CD4-positive, CD25-positive, alpha-beta regulatory T cell (primary cell): Measurements from ENCODE around the gene NEB. TPM values are rescaled to one million over a fixed set of nuclear protein-coding genes. Genes with fewer than 3 reads are reported as not detected.

ENCODE experiments used
- ATAC-seq, 2 donors: fragments of 150-1000 bp; cut with Tn5 transposase; one replicate each; pipeline ENCODE4 v1.10.0; 2021; ENCODE audit warnings: low read depth in 2 of 2, moderate number of reproducible peaks in 2 of 2, moderate library complexity in 1 of 2
- DNase-seq, 3 donors: peaks; one replicate each; pipeline versions ENCODE4 v3.0.0 to v3.0.0-alpha.2; 2012 to 2022; ENCODE audit warnings: mixed read lengths in 1 of 3
- H3K27ac ChIP-seq: one replicate; pipeline ENCODE4 v1.7.0; 2013; ENCODE audit warnings: mild to moderate bottlenecking, low read length; ENCODE audit not compliant: insufficient read depth, poor library complexity, severe bottlenecking
- H3K27me3 ChIP-seq: one replicate; pipeline ENCODE4 v1.7.0; 2013; ENCODE audit warnings: low read length; ENCODE audit not compliant: control insufficient read depth, insufficient read depth
- H3K36me3 ChIP-seq: one replicate; pipeline ENCODE4 v1.7.0; 2013; ENCODE audit warnings: mild to moderate bottlenecking, low read length, moderate library complexity; ENCODE audit not compliant: control insufficient read depth, insufficient read depth
- H3K4me1 ChIP-seq: 2 replicates; pipeline ENCODE4 v1.7.0; 2013; ENCODE audit warnings: mild to moderate bottlenecking, low read length; ENCODE audit not compliant: insufficient read depth, control insufficient read depth, poor library complexity, severe bottlenecking
- H3K4me3 ChIP-seq: one replicate; pipeline ENCODE4 v1.7.0; 2013; ENCODE audit warnings: low read depth, mild to moderate bottlenecking, low read length, moderate library complexity
- H3K9me3 ChIP-seq, 2 experiments: 1 replicate in 1 of 2; 2 replicates in 1 of 2; pipeline ENCODE4 v1.7.0; 2013; ENCODE audit warnings: low read length in 2 of 2, mild to moderate bottlenecking in 1 of 2, moderate library complexity in 1 of 2; ENCODE audit not compliant: control insufficient read depth in 2 of 2
- H3K27ac Mint-ChIP-seq, 3 donors: one replicate each; pipeline ENCODE4 v1.8.0; 2020 to 2022; ENCODE audit warnings: mild to moderate bottlenecking in 3 of 3, mixed read lengths in 3 of 3, moderate library complexity in 2 of 3
- H3K27me3 Mint-ChIP-seq: one replicate; pipeline ENCODE4 v1.8.0; 2022; ENCODE audit warnings: mild to moderate bottlenecking, mixed read lengths
- H3K36me3 Mint-ChIP-seq: one replicate; pipeline ENCODE4 v1.8.0; 2020; ENCODE audit warnings: mixed read lengths
- H3K4me1 Mint-ChIP-seq, 4 donors: one replicate each; pipeline ENCODE4 v1.8.0; 2020 to 2022; ENCODE audit warnings: mixed read lengths in 4 of 4, mild to moderate bottlenecking in 1 of 4
- H3K4me3 Mint-ChIP-seq, 4 donors: one replicate each; pipeline ENCODE4 v1.8.0; 2020 to 2022; ENCODE audit warnings: mild to moderate bottlenecking in 4 of 4, mixed read lengths in 4 of 4, moderate library complexity in 3 of 4
- H3K9me3 Mint-ChIP-seq, 7 donors: one replicate each; pipeline ENCODE4 v1.8.0; 2020 to 2022; ENCODE audit warnings: mixed read lengths in 7 of 7, mild to moderate bottlenecking in 3 of 7, moderate library complexity in 2 of 7
- polyA plus RNA-seq, 4 donors: library from polyadenylated mRNA; unstranded; fragments of 300-500 nt; fragmentation: Illumina TruSeq; gene quantifications; one replicate each; pipeline ENCODE4 v1.2.3, GENCODE V29; 2021
- total RNA-seq: library from RNA; stranded (reverse); gene quantifications from one replicate; pipeline ENCODE4 v1.2.3, GENCODE V29; 2022

The NEB gene
- total and polyA plus RNA-seq, 5 donors from 2014 or later = 0.06 to 1.3 (median 0.24) TPM; not detected in 1

GRCh38 chr2:151777487-151777886, 43.2 kb upstream of the NEB start:
- H3K4me3 Mint-ChIP-seq = no peak overlapping the region
- H3K4me1 ChIP-seq = no peaks in the 10 kb centered on the region
- H3K9me3 Mint-ChIP-seq = peaks cover 0 to 13% (median 2%) of the 10 kb centered on the region in 7 donors
- no peak for ATAC-seq
- peaks cover 0 to 7% (median 5%) of the 10 kb centered on the region in 4 donors for H3K4me1 Mint-ChIP-seq
- DNase-seq = peak in 1 of 3 donors; percentile 10
- H3K27ac Mint-ChIP-seq = peak overlapping the region in 1 of 3 donors; percentile 51
- no peak overlapping the region for H3K4me3 ChIP-seq
- H3K36me3 Mint-ChIP-seq = peaks cover 50% of the 10 kb centered on the region
- H3K36me3 ChIP-seq = peaks cover 7% of the 10 kb centered on the region
- H3K27ac ChIP-seq = no peak overlapping the region
- H3K9me3 ChIP-seq = no peaks in the 10 kb centered on the region
- no peaks in the 10 kb centered on the region for H3K27me3 ChIP-seq
- H3K27me3 Mint-ChIP-seq = no peaks in the 10 kb centered on the region

DNA sequence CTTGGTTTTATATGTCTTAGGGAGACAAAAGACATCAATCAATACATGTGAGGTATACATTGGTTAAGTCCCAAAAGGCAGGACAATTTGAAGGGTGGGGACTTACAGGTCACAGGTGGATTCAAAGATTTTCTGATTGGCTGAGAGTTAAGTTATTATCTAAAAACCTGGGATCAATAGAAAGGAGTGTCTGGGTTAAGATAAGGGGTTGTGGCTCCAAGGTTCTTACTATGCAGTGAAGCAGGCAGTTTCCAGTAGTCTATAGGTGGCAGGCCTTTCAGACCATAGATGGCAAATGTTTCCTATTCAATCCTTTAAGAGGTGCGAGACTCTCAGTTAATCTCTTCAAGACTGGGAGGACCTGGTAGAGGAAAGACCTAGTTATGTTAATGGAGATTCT, 42.1 kb upstream of the NEB start:
- Histone ChIP-seq H3K4me1 (no peaks in the 10 kb centered on the region), H3K27ac (no peak overlapping the region), H3K36me3 (peaks cover 7% of the 10 kb centered on the region), H3K9me3 (no peaks in the 10 kb centered on the region), H3K27me3 (no peaks in the 10 kb centered on the region), H3K4me3 (no peak overlapping the region)
- no peaks in the 10 kb centered on the region for H3K27me3 Mint-ChIP-seq
- H3K9me3 Mint-ChIP-seq = peaks cover 0 to 13% (median 2%) of the 10 kb centered on the region in 7 donors
- H3K27ac Mint-ChIP-seq = no peak overlapping the region
- peaks cover 0 to 7% (median 4%) of the 10 kb centered on the region in 4 donors for H3K4me1 Mint-ChIP-seq
- ATAC-seq (no peak), DNase-seq (no peak)
- peaks cover 44% of the 10 kb centered on the region for H3K36me3 Mint-ChIP-seq
- no peak overlapping the region for H3K4me3 Mint-ChIP-seq

GRCh38 chr2:151775057-151775740, 40.9 kb upstream of the NEB start:
- Histone ChIP-seq H3K4me1 (no peaks in the 10 kb centered on the region), H3K27me3 (no peaks in the 10 kb centered on the region), H3K36me3 (peaks cover 7% of the 10 kb centered on the region), H3K4me3 (no peak overlapping the region), H3K27ac (no peak overlapping the region), H3K9me3 (no peaks in the 10 kb centered on the region)
- peaks cover 38% of the 10 kb centered on the region for H3K36me3 Mint-ChIP-seq
- ATAC-seq = no peak
- peaks cover 0 to 13% (median 3%) of the 10 kb centered on the region in 7 donors for H3K9me3 Mint-ChIP-seq
- H3K4me1 Mint-ChIP-seq = peaks cover 0 to 7% (median 4%) of the 10 kb centered on the region in 4 donors
- peak overlapping the region in 1 of 4 donors; percentile 16 for H3K4me3 Mint-ChIP-seq
- no peaks in the 10 kb centered on the region for H3K27me3 Mint-ChIP-seq
- no peak for DNase-seq
- H3K27ac Mint-ChIP-seq = peak overlapping the region in 1 of 3 donors; percentile 16

DNA sequence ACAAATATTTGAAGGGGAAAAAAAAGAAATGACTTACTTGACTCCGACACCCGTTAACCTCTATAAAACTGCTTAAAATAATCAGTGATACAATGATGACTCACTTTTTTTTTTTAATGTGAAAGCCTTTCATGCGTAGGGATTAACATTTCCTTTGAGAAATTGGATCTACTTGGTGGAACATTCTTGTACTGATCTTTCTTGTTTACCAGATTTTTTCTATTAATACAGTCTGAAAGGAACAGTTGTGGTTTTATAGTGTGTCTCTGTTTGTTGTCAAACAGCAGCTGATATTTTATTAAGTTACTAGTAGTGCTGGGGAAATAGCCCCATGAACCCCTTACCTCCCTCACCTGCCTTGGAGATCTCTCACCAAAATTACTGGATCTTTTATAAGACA, 40.2 kb upstream of the NEB start:
- peaks cover 7% of the 10 kb centered on the region for H3K36me3 ChIP-seq
- Mint-ChIP-seq H3K4me3 (no peak overlapping the region), H3K9me3 (peaks cover 0 to 17% (median 2%) of the 10 kb centered on the region in 7 donors), H3K4me1 (peaks cover 0 to 7% (median 1%) of the 10 kb centered on the region in 4 donors), H3K36me3 (peaks cover 38% of the 10 kb centered on the region), H3K27me3 (no peaks in the 10 kb centered on the region), H3K27ac (no peak overlapping the region)
- no peak overlapping the region for H3K27ac ChIP-seq
- DNase-seq (no peak), ATAC-seq (no peak)
- H3K4me3 ChIP-seq = no peak overlapping the region
- no peaks in the 10 kb centered on the region for H3K9me3 ChIP-seq
- no peaks in the 10 kb centered on the region for H3K27me3 ChIP-seq
- H3K4me1 ChIP-seq = no peaks in the 10 kb centered on the region

- peaks cover 0 to 7% (median 4%) of the 10 kb centered on the region in 4 donors for H3K4me1 Mint-ChIP-seq
- ATAC-seq (peak; percentile 52 to 58), DNase-seq (no peak)
- Histone ChIP-seq H3K4me1 (no peaks in the 10 kb centered on the region), H3K4me3 (no peak overlapping the region), H3K27me3 (no peaks in the 10 kb centered on the region), H3K36me3 (peaks cover 7% of the 10 kb centered on the region), H3K9me3 (no peaks in the 10 kb centered on the region), H3K27ac (no peak overlapping the region)
- no peaks in the 10 kb centered on the region for H3K27me3 Mint-ChIP-seq
- H3K4me3 Mint-ChIP-seq = no peak overlapping the region
- H3K9me3 Mint-ChIP-seq = peaks cover 0 to 7% (median 0%) of the 10 kb centered on the region in 7 donors
- no peak overlapping the region for H3K27ac Mint-ChIP-seq
- H3K36me3 Mint-ChIP-seq = peaks cover 17% of the 10 kb centered on the region
These were observed 37.5 kb upstream of the NEB start for GRCh38 chr2:151771599-151772358.

DNA sequence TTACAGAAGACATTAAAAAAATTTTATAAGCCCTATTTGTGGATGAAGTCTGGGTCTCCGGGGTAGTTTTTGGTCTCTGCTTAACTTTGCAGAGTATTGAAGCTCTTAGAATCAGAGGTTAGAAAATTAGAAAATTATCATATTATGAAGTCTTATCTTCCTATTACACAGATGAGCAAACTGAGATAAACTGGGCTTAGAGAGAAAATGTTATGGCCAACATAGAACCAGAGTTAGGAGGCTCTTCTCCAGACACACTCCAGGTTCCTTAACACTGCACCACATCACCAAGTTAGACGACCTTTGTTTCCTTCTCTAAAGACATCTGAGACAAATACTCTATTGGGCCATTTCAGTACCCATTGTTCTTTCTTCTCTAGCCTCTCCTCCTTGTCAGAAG, 36.7 kb upstream of the NEB start:
- H3K9me3 Mint-ChIP-seq = peaks cover 0 to 7% (median 0%) of the 10 kb centered on the region in 7 donors
- ATAC-seq = no peak
- Histone ChIP-seq H3K36me3 (peaks cover 2% of the 10 kb centered on the region), H3K27me3 (no peaks in the 10 kb centered on the region), H3K4me1 (peaks cover 6% of the 10 kb centered on the region), H3K27ac (no peak overlapping the region), H3K4me3 (no peak overlapping the region), H3K9me3 (no peaks in the 10 kb centered on the region)
- peaks cover 10% of the 10 kb centered on the region for H3K36me3 Mint-ChIP-seq
- H3K4me1 Mint-ChIP-seq = peaks cover 7 to 14% (median 10%) of the 10 kb centered on the region in 4 donors
- H3K4me3 Mint-ChIP-seq = no peak overlapping the region
- H3K27ac Mint-ChIP-seq = no peak overlapping the region
- no peaks in the 10 kb centered on the region for H3K27me3 Mint-ChIP-seq
- DNase-seq = no peak

- no peak overlapping the region for H3K4me3 ChIP-seq
- H3K27me3 ChIP-seq = no peaks in the 10 kb centered on the region
- peaks cover 6% of the 10 kb centered on the region for H3K4me1 ChIP-seq
- H3K36me3 ChIP-seq = no peaks in the 10 kb centered on the region
- peaks cover 8 to 18% (median 13%) of the 10 kb centered on the region in 4 donors for H3K4me1 Mint-ChIP-seq
- H3K27ac Mint-ChIP-seq = no peak overlapping the region
- H3K27me3 Mint-ChIP-seq = no peaks in the 10 kb centered on the region
- H3K27ac ChIP-seq = no peak overlapping the region
- peaks cover 15% of the 10 kb centered on the region for H3K36me3 Mint-ChIP-seq
- H3K4me3 Mint-ChIP-seq = no peak overlapping the region
- peaks cover 0 to 7% (median 0%) of the 10 kb centered on the region in 7 donors for H3K9me3 Mint-ChIP-seq
- H3K9me3 ChIP-seq = no peaks in the 10 kb centered on the region
- ATAC-seq (no peak), DNase-seq (no peak)
These were observed 35.3 kb upstream of the NEB start for GRCh38 chr2:151769606-151770005.
